ENCODE data around the gene HDAC4. TPM values are rescaled to one million over a fixed set of nuclear protein-coding genes. Genes with fewer than 3 reads are reported as not detected.

HDAC4 gene
- total RNA-seq, 4 donors from 2014 or later = 21.6 to 72.7 (median 35.2) TPM

DNA sequence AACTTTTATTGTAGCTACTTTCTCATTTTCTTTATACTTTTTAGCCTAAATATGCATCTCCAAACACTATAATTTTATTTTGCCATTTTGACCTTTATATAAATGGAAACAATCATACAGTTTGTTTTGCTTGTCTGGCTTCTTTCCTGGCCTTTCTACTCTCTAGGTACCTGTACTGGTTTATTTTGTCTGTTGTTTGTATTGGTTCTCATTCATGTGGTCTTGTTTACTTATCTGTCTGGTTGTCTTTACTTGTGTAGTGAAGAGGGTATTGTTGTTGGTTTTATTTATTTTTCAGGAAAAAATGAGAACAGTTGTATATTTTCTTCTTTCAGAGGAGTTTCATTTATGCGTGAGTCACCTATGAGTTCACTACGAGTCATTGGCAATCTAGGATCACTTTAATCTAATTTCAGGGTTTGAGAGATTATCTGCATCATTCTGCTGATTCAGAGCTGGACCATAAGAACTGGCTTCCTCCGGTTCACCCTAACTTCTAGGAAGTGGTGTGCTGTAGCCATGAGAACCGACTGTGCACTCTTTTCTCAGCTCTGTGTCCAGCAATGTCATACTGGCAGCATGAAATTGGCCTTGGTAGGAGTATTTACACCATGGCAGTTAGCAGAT is 33.1 kb upstream of the HDAC4 start:
- TF ChIP-seq, protein P1, sequence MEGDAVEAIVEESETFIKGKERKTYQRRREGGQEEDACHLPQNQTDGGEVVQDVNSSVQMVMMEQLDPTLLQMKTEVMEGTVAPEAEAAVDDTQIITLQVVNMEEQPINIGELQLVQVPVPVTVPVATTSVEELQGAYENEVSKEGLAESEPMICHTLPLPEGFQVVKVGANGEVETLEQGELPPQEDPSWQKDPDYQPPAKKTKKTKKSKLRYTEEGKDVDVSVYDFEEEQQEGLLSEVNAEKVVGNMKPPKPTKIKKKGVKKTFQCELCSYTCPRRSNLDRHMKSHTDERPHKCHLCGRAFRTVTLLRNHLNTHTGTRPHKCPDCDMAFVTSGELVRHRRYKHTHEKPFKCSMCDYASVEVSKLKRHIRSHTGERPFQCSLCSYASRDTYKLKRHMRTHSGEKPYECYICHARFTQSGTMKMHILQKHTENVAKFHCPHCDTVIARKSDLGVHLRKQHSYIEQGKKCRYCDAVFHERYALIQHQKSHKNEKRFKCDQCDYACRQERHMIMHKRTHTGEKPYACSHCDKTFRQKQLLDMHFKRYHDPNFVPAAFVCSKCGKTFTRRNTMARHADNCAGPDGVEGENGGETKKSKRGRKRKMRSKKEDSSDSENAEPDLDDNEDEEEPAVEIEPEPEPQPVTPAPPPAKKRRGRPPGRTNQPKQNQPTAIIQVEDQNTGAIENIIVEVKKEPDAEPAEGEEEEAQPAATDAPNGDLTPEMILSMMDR (IDR thresholded peaks at IDR 0.05) = no peak
- TF ChIP-seq POLR2A (IDR thresholded peaks at IDR 0.05) = no peak
- intact Hi-C loops (cut with DNase I) = no loop called here
- no peaks in the 10 kb centered on the region for H3K9me3 ChIP-seq
- H3K36me3 ChIP-seq = no peaks in the 10 kb centered on the region
- H3K27ac ChIP-seq = peak overlapping the region in 2 of 4 donors; percentile 23 to 31
- no peak overlapping the region for H3K4me3 ChIP-seq
- DNase-seq = no peak
- whole genome bisulfite sequencing, 2 donors = 29 to 31% methylated on average over 4 of the region's 4 CpGs
- H3K4me1 ChIP-seq = no peaks in the 10 kb centered on the region
- no peaks in the 10 kb centered on the region for H3K27me3 ChIP-seq

DNA sequence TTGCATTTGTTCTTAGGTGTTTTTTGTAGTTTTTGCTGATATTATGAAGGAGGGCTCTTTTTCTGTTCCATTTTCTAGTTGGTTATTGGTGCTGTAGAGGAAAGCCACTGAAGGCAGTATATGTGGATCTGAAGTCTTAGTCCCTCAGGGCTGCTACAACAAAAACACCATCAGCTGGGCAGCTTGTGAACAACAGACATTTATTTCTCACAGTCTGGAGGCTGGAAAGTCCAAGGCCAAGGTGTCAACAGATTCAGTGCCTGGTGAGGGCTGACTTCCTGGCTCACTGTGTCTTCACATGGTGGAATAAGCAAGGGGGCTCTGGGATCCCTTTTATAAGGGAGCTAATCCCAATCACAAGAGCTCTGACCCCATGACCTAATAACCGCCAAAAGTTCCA is 31.4 kb upstream of the HDAC4 start:
- Histone ChIP-seq H3K27me3 (no peaks in the 10 kb centered on the region), H3K4me3 (no peak overlapping the region), H3K36me3 (no peaks in the 10 kb centered on the region), H3K4me1 (no peaks in the 10 kb centered on the region), H3K27ac (no peak overlapping the region), H3K9me3 (no peaks in the 10 kb centered on the region)
- no peak for TF ChIP-seq POLR2A (IDR thresholded peaks at IDR 0.05)
- TF ChIP-seq, protein P1 (IDR thresholded peaks at IDR 0.05) = no peak
- WGBS, 2 donors = 100% methylated on average over 1 of the region's 1 CpG
- no peak for DNase-seq
- intact Hi-C loops (cut with DNase I) = no loop called here

DNA sequence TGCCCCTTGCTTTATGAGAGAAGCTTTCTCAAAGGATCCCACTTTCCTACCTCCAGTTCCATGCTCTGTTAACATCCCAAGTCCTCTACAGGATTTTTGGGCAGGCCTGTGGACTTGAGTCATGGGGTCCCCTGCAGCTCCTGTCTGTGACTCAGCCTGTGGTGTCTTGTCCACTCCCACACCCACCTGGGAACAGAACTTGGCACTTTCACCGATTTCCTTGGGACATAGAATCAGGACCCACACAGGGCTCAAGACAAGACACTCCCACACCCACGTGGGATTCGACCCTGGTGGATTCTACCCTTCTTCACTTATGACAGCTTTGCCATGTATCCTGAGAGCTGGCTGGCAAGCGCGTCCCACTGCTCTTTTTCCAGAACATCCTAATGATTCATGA is 30.7 kb upstream of the HDAC4 start:
- H3K9me3 ChIP-seq = no peaks in the 10 kb centered on the region
- TF ChIP-seq, protein P1 (IDR thresholded peaks at IDR 0.05) = no peak
- no peak for TF ChIP-seq POLR2A (IDR thresholded peaks at IDR 0.05)
- H3K36me3 ChIP-seq = no peaks in the 10 kb centered on the region
- no peak overlapping the region for H3K4me3 ChIP-seq
- no peaks in the 10 kb centered on the region for H3K4me1 ChIP-seq
- intact Hi-C loops (cut with DNase I) = no loop called here
- no peak overlapping the region for H3K27ac ChIP-seq
- H3K27me3 ChIP-seq = no peaks in the 10 kb centered on the region
- DNase-seq = no peak
- 60 to 64% methylated on average over 5 of the region's 5 CpGs for WGBS, 2 donors

DNA sequence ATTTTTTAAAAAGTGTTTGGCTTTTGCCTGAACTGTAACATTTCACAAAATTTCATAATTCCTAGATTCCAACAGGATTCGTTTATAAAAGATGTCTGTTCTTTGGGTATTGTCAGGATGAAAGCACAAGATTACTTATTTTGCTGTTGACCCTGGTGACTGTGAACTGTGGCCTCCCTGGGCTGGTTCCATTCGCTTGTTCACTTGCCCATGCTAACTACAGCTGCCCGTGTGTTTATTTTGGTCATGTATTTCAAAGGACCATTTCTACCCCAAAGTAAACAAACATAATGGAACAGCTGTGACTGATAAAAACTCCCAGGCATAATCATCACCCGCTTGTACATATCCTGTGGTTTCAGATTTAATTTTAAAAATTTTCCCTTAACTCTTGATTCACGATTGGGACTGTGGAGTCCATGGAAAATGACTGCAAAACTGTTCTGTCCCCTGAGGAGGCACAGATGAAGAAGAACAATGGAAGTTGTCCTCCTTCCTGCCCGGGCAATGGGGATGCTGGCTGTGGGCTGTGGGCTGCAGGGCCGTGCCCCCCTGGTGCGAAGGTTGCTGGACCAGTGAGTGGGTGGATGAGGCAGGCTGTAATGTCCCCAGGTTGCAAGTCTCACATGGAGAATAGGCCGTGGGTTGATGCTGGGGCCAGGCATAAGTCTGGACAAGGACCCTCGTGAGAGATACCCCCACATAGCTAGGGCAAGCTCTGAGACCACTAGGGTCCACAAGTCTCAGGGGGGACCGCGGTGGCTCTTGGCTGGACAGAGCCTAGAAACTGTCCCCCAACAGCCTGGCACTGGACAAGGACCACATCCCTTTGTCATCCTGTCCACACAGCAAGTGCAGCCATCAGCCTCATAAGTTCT is 28.9 kb upstream of the HDAC4 start:
- no peaks in the 10 kb centered on the region for H3K4me1 ChIP-seq
- intact Hi-C loops (cut with DNase I) = no loop called here
- WGBS, 2 donors = 70 to 75% methylated on average over 10 to 11 of the region's 12 CpGs
- peak overlapping the region in 1 of 4 donors; percentile 21 for H3K27ac ChIP-seq
- no peaks in the 10 kb centered on the region for H3K36me3 ChIP-seq
- H3K4me3 ChIP-seq = no peak overlapping the region
- TF ChIP-seq, protein P1 (IDR thresholded peaks at IDR 0.05) = no peak
- no peak for TF ChIP-seq POLR2A (IDR thresholded peaks at IDR 0.05)
- DNase-seq = no peak
- no peaks in the 10 kb centered on the region for H3K27me3 ChIP-seq
- H3K9me3 ChIP-seq = no peaks in the 10 kb centered on the region

DNA sequence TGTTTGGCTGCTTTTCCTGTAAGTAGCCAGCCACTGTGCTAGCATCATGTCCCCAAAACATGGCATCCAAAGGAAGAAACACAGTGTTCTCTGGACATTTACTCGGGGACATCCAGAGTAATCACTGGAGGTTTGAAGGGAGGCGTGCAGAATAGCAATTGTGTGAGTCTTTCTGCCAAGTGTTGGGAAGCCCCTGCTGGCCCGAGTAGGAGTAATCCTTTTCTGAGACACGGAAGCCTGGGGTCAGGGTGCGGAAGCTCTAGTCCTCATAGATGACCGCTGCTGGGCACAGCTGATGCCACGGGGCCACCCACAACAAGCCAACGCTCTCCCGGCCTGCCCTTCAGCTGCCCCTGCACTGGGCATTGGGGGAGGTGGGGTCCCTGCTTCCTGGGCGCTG is 24.8 kb upstream of the HDAC4 start:
- H3K4me3 ChIP-seq = no peak overlapping the region
- H3K36me3 ChIP-seq = no peaks in the 10 kb centered on the region
- H3K4me1 ChIP-seq = no peaks in the 10 kb centered on the region
- whole genome bisulfite sequencing, 2 donors = 84 to 88% methylated on average over 5 to 6 of the region's 10 CpGs
- peaks cover 0 to 6% (median 0%) of the 10 kb centered on the region in 4 donors for H3K27me3 ChIP-seq
- TF ChIP-seq POLR2A (IDR thresholded peaks at IDR 0.05) = no peak
- TF ChIP-seq, protein P1 (IDR thresholded peaks at IDR 0.05) = no peak
- no peaks in the 10 kb centered on the region for H3K9me3 ChIP-seq
- DNase-seq = no peak
- H3K27ac ChIP-seq = no peak overlapping the region
- intact Hi-C loops (cut with DNase I) = no loop called here
